H1 (cell line): Measurements from ENCODE around the gene PDE4B. TPM values are rescaled to one million over a fixed set of nuclear protein-coding genes. Genes with fewer than 3 reads are reported as not detected.

Source experiments
- CTCF ChIA-PET: fragments of 300-600 bp; sonication (Branson Sonifier 250); formaldehyde crosslinking; loops from one replicate; lab custom pipeline; 2021; ENCODE audit not compliant: partially characterized antibody; lab: Charles Lee
- POLR2A ChIA-PET: fragments of 300-600 bp; sonication (Branson Sonifier 250); formaldehyde crosslinking; loops from one replicate; lab custom pipeline; 2021; ENCODE audit warnings: inconsistent platforms; ENCODE audit not compliant: partially characterized antibody; lab: Charles Lee
- DNase-seq, 2 experiments: peaks; one replicate each; pipeline versions ENCODE4 v3.0.0 to v3.0.0-alpha.2; 2010 to 2022; ENCODE audit warnings: low spot score in 2 of 2, low read depth in 1 of 2, mixed read lengths in 1 of 2
- FAIRE-seq: peaks from 2 replicates; lab custom pipeline; 2011; peaks lifted over from hg19 to GRCh38; lab: Jason Lieb, UNC
- H2AFZ ChIP-seq: 2 replicates; pipeline ENCODE4 v1.8.1; 2012; ENCODE audit warnings: low read length, inconsistent platforms
- H2AK5ac ChIP-seq: 2 replicates; pipeline ENCODE4 v1.6.1; 2013; ENCODE audit warnings: low read depth, low read length
- H2BK120ac ChIP-seq: replicated peaks from 2 replicates; pipeline ENCODE3; 2013; ENCODE audit warnings: low read depth, low read length, inconsistent platforms
- H2BK12ac ChIP-seq: 2 replicates; pipeline ENCODE4 v1.6.1; 2013; ENCODE audit warnings: low read depth, low read length
- H2BK15ac ChIP-seq: 2 replicates; pipeline ENCODE4 v1.6.1; 2013; ENCODE audit warnings: low read length
- H2BK20ac ChIP-seq: 2 replicates; pipeline ENCODE4 v1.6.1; 2013; ENCODE audit warnings: low read length
- H2BK5ac ChIP-seq: 2 replicates; pipeline ENCODE4 v1.6.1; 2013; ENCODE audit warnings: low read depth, low read length
- H3K14ac ChIP-seq: 2 replicates; pipeline ENCODE4 v1.6.1; 2013; ENCODE audit warnings: inconsistent platforms; ENCODE audit not compliant: insufficient read length
- H3K18ac ChIP-seq: 2 replicates; pipeline ENCODE4 v1.6.1; 2013; ENCODE audit warnings: low read length; ENCODE audit errors: extremely low read depth
- H3K23ac ChIP-seq: 2 replicates; pipeline ENCODE4 v1.6.1; 2013; ENCODE audit warnings: inconsistent platforms; ENCODE audit not compliant: insufficient read length
- H3K23me2 ChIP-seq: 2 replicates; pipeline ENCODE4 v1.6.1; 2013; ENCODE audit warnings: low read depth, low read length
- H3K27ac ChIP-seq: 2 replicates; pipeline ENCODE4 v1.6.1; 2011; ENCODE audit warnings: low read depth, low read length, inconsistent platforms
- H3K27me3 ChIP-seq, 4 experiments: replicated peaks in 1 of 4; 1 replicate in 1 of 4; 2 replicates in 3 of 4; pipeline versions ENCODE4 v1.6.1 to v1.8.1; 2011 to 2013; ENCODE audit warnings: low read length in 3 of 4, mild to moderate bottlenecking in 3 of 4, inconsistent platforms in 2 of 4, mixed read lengths in 2 of 4, moderate library complexity in 1 of 4; ENCODE audit not compliant: control insufficient read depth in 3 of 4, insufficient read depth in 3 of 4; ENCODE audit errors: extremely low read depth in 1 of 4
- H3K36me3 ChIP-seq, 4 experiments: 2 replicates each; pipeline versions ENCODE4 v1.6.1 to v1.8.1; 2011 to 2013; ENCODE audit warnings: mild to moderate bottlenecking in 4 of 4, low read length in 3 of 4, moderate library complexity in 2 of 4, control low read depth in 1 of 4, inconsistent platforms in 1 of 4; ENCODE audit not compliant: insufficient read depth in 4 of 4, control insufficient read depth in 2 of 4
- H3K4ac ChIP-seq: replicated peaks from 2 replicates; pipeline ENCODE3; 2013; ENCODE audit warnings: low read length, low read depth, mixed read lengths, inconsistent platforms; ENCODE audit not compliant: insufficient read length
- H3K4me1 ChIP-seq, 4 experiments: replicated peaks in 1 of 4; 1 replicate in 1 of 4; 2 replicates in 3 of 4; pipeline versions ENCODE4 v1.6.1 to v1.8.1; 2011 to 2013; ENCODE audit warnings: low read length in 3 of 4, inconsistent platforms in 2 of 4, mixed read lengths in 1 of 4; ENCODE audit not compliant: insufficient read depth in 4 of 4, control insufficient read depth in 3 of 4
- H3K4me2 ChIP-seq, 2 experiments: 2 replicates each; pipeline versions ENCODE4 v1.6.1 to v1.8.1; 2011 to 2013; ENCODE audit warnings: low read depth in 2 of 2, low read length in 2 of 2, control low read depth in 1 of 2, inconsistent platforms in 1 of 2, mild to moderate bottlenecking in 1 of 2; ENCODE audit not compliant: insufficient read depth in 1 of 2
- H3K4me3 ChIP-seq, 4 experiments: fragments of 200-600, 300-600 bp in 1 of 4; sonication (generic), shearing (Covaris generic), sonication (Bioruptor Twin) in 1 of 4; 2 replicates each; pipeline versions ENCODE4 v1.5.1 to v1.8.1; 2011 to 2016; ENCODE audit warnings: low read length in 4 of 4, low read depth in 3 of 4, control low read depth in 2 of 4, inconsistent platforms in 2 of 4, mild to moderate bottlenecking in 2 of 4, mixed read lengths in 1 of 4, moderate library complexity in 1 of 4; ENCODE audit not compliant: insufficient read depth in 2 of 4; ENCODE audit errors: extremely low read depth in 1 of 4
- H3K56ac ChIP-seq: replicated peaks from 2 replicates; pipeline ENCODE3; 2013; ENCODE audit warnings: low read depth, mild to moderate bottlenecking, mixed read lengths, low read length, inconsistent platforms; ENCODE audit not compliant: insufficient read length
- H3K79me1 ChIP-seq: 2 replicates; pipeline ENCODE4 v1.6.1; 2013; ENCODE audit warnings: low read depth, low read length, control low read depth
- H3K79me2 ChIP-seq, 2 experiments: 2 replicates each; pipeline versions ENCODE4 v1.6.1 to v1.8.1; 2012 to 2013; ENCODE audit warnings: low read length in 2 of 2, mild to moderate bottlenecking in 2 of 2, inconsistent platforms in 1 of 2; ENCODE audit not compliant: insufficient read depth in 2 of 2, control insufficient read depth in 1 of 2
- H3K9ac ChIP-seq, 4 experiments: replicated peaks in 1 of 4; 1 replicate in 1 of 4; 2 replicates in 3 of 4; pipeline versions ENCODE4 v1.6.1 to v1.8.1; 2011 to 2013; ENCODE audit warnings: low read depth in 3 of 4, low read length in 3 of 4, control low read depth in 2 of 4, mild to moderate bottlenecking in 2 of 4, moderate library complexity in 2 of 4, inconsistent platforms in 1 of 4; ENCODE audit errors: extremely low read depth in 1 of 4
- H3K9me3 ChIP-seq, 2 experiments: 2 replicates each; pipeline versions ENCODE4 v1.6.1 to v1.8.1; 2012 to 2013; ENCODE audit warnings: mild to moderate bottlenecking in 2 of 2, moderate library complexity in 2 of 2, control low read depth in 1 of 2, inconsistent platforms in 1 of 2, low read depth in 1 of 2, low read length in 1 of 2, mixed read lengths in 1 of 2; ENCODE audit not compliant: insufficient read depth in 2 of 2
- H4K20me1 ChIP-seq, 2 experiments: replicated peaks in 1 of 2; 2 replicates each; pipeline versions ENCODE3 to v1.8.1; 2011 to 2013; ENCODE audit warnings: inconsistent platforms in 2 of 2, low read length in 2 of 2, mild to moderate bottlenecking in 1 of 2; ENCODE audit not compliant: insufficient read depth in 2 of 2, control insufficient read depth in 1 of 2
- H4K5ac ChIP-seq: 2 replicates; pipeline ENCODE4 v1.6.1; 2013; ENCODE audit warnings: low read length, low read depth, mixed read lengths, inconsistent platforms; ENCODE audit not compliant: insufficient read length
- H4K8ac ChIP-seq: 2 replicates; pipeline ENCODE4 v1.8.0; 2013; ENCODE audit warnings: mild to moderate bottlenecking, moderate library complexity, low read length, inconsistent platforms; ENCODE audit not compliant: insufficient read depth; ENCODE audit errors: extremely low read depth
- H4K91ac ChIP-seq: replicated peaks from 2 replicates; pipeline ENCODE3; 2013; ENCODE audit warnings: low read length, mixed read lengths, inconsistent platforms; ENCODE audit not compliant: insufficient read length
- BRCA1 ChIP-seq: IDR thresholded peaks from 2 replicates; pipeline ENCODE4 v1.6.1; 2012; ENCODE audit warnings: low read depth, low read length, improper control_type of control experiment
- POLR2A ChIP-seq, 2 experiments: IDR thresholded peaks; 1 replicate in 1 of 2; 2 replicates in 1 of 2; pipeline ENCODE4 v1.6.1; 2011; ENCODE audit warnings: low read depth in 2 of 2, low read length in 2 of 2, mild to moderate bottlenecking in 2 of 2; ENCODE audit errors: control extremely low read depth in 1 of 2
- TAF7 ChIP-seq: optimal IDR thresholded peaks from 2 replicates; pipeline ENCODE3; 2011; ENCODE audit warnings: low read depth, mild to moderate bottlenecking, inconsistent platforms, low read length, moderate library complexity, borderline replicate concordance
- WGBS, 2 experiments: shearing (Covaris generic) in 1 of 2; methylation state at CpG; one replicate each; pipeline versions ENCODE4 v1.1.6 to v1.1.7; 2013 to 2015; ENCODE audit warnings: low lambda C conversion rate in 2 of 2, mixed read lengths in 2 of 2, inconsistent platforms in 1 of 2, low coverage in 1 of 2, missing lambda C conversion rate in 1 of 2; ENCODE audit not compliant: insufficient replicate concordance in 2 of 2, insufficient coverage in 1 of 2, insufficient read length in 1 of 2; ENCODE audit errors: extremely low coverage in 1 of 2, missing lambda C conversion rate in 1 of 2; 5-methylcytosine and 5-hydroxymethylcytosine counted together
- polyA plus RNA-seq, 7 experiments: library from polyadenylated mRNA; depleted of rRNA in 3 of 7; stranded (reverse) in 5 of 7; unstranded in 2 of 7; fragments of >200 nt in 5 of 7; fragments of 200-250 nt in 2 of 7; gene quantifications; 1 replicate in 5 of 7; 2 replicates in 1 of 7; 4 replicates in 1 of 7; pipeline versions ENCODE4 v1.2.1 to v1.2.3, GENCODE V29; 2011 to 2013; ENCODE audit warnings: missing spikeins in 2 of 7, mixed read lengths in 2 of 7
- total RNA-seq: library from RNA; stranded (reverse); fragmentation: NEBNext Ultra II Directional; extraction: Animal tissue kit (Norgen Biotek cat#: 25700); gene quantifications from 2 replicates; pipeline ENCODE4 v1.2.1, GENCODE V29; 2021

PDE4B gene
- total and polyA plus RNA-seq, 2 of the 8 experiments (the other 6 are each of a cell fraction or from before 2014, with no cell fraction given) = 5.0 to 15.1 TPM

DNA sequence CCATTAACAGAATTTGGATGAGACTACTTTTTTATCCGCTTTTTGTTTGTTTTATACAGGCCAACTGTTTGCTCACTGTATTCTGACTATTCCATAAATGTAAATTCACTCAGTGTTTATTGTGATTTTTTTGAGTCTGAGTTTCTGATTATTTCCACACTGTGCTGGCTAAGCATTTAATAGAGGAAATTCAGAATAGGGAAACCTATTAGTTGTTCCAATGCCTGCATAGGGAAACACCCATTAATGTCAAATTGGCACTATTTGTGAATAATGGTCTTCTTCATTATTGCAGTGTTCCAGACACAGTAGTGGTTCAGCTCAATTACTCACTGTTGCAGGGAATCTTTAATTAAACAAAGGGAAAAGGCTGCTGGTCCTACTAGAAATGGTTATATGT, 566.6 kb downstream of the PDE4B start:
- peaks cover 0 to 10% (median 5%) of the 10 kb centered on the region in 4 experiments; a peak in 4 of 7 replicates for H3K4me1 ChIP-seq
- H3K14ac ChIP-seq = no peak overlapping the region
- CTCF ChIA-PET = interaction anchor here (1.5 to 4.5 kb wide), 2 partner anchors 86 to 117 kb away, joined by 3 to 29 read pairs; no protein-coding TSS in a partner anchor
- H2BK15ac ChIP-seq = no peak overlapping the region
- H2AFZ ChIP-seq = no peak overlapping the region
- no peaks in the 10 kb centered on the region for H3K79me1 ChIP-seq
- H4K91ac ChIP-seq = no peak overlapping the region
- H2BK12ac ChIP-seq = no peak overlapping the region
- H3K56ac ChIP-seq = no peak overlapping the region
- H3K18ac ChIP-seq = no peak overlapping the region
- peaks cover 0 to 5% of the 10 kb centered on the region in 2 experiments; a peak in 1 of 4 replicates for H3K79me2 ChIP-seq
- H3K23me2 ChIP-seq = no peaks in the 10 kb centered on the region
- H3K9me3 ChIP-seq = no peaks in the 10 kb centered on the region
- H3K4me2 ChIP-seq = no peak overlapping the region
- no peak for FAIRE-seq
- no peak overlapping the region for H4K5ac ChIP-seq
- no peak overlapping the region for H3K23ac ChIP-seq
- 95% methylated on average over 1 of the region's 1 CpG; no CpG with 5 or more reads in 1 of the 2 experiments for WGBS, 2 experiments
- no peak overlapping the region for H2AK5ac ChIP-seq
- no peak overlapping the region for H3K4ac ChIP-seq
- H4K8ac ChIP-seq = no peak overlapping the region
- H4K20me1 ChIP-seq = no peaks in the 10 kb centered on the region
- no peak overlapping the region for H3K4me3 ChIP-seq
- no peak overlapping the region for H3K9ac ChIP-seq
- peaks cover 6 to 17% (median 15%) of the 10 kb centered on the region in 4 experiments for H3K36me3 ChIP-seq
- POLR2A ChIA-PET = no interaction called here
- H2BK20ac ChIP-seq = no peak overlapping the region
- DNase-seq = no peak
- no peaks in the 10 kb centered on the region for H3K27me3 ChIP-seq
- no peak overlapping the region for H2BK5ac ChIP-seq
- no peak overlapping the region for H3K27ac ChIP-seq
- H2BK120ac ChIP-seq = no peak overlapping the region
- no peak for TF ChIP-seq POLR2A (IDR thresholded peaks at IDR 0.05; ENCODE audit: control extremely low read depth in 1 of 2, low read depth in 2 of 2, low read length in 2 of 2)
- no peak for TF ChIP-seq TAF7
- TF ChIP-seq BRCA1 = no peak
